NCI-H524 treated with DMSO at 0.1 percent for 48 hours (cell line): Measurements from ENCODE around the gene TGFB1.
"Not testable (repeated sequence)": the region's sequence is repeated elsewhere in the genome, so short reads cannot be mapped to it uniquely, and the experiment has no call there.

Experiments
- DNase-seq: peaks from one replicate; lab custom pipeline; 2025; lab: John Stamatoyannopoulos, UW

Gene TGFB1

DNA sequence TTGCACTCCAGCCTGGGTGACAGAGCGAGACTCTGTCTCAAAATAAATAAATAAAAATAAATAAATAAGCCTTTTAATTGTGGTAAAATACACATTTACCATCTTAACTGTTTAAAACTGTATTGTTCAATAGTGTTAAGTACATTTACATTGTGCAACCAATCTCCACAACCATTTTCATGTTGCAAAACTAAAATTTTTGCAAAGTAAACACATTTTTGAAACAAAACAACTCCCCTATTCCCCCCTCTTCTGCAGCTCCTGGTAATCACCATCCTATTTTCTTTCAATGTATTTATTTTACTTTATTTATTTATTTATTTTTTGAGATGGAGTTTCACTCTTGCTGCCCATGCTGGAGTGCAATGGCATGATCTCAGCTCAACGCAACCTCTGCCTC, 16.0 kb upstream of the TGFB1 start:
- no peak for DNase-seq

- DNase-seq, result no peak
Measured at GRCh38 chr19:41367848-41368301, 14.2 kb upstream of the TGFB1 start.

GRCh38 chr19:41366089-41366488, 12.4 kb upstream of the TGFB1 start:
- DNase-seq, result no peak

DNA sequence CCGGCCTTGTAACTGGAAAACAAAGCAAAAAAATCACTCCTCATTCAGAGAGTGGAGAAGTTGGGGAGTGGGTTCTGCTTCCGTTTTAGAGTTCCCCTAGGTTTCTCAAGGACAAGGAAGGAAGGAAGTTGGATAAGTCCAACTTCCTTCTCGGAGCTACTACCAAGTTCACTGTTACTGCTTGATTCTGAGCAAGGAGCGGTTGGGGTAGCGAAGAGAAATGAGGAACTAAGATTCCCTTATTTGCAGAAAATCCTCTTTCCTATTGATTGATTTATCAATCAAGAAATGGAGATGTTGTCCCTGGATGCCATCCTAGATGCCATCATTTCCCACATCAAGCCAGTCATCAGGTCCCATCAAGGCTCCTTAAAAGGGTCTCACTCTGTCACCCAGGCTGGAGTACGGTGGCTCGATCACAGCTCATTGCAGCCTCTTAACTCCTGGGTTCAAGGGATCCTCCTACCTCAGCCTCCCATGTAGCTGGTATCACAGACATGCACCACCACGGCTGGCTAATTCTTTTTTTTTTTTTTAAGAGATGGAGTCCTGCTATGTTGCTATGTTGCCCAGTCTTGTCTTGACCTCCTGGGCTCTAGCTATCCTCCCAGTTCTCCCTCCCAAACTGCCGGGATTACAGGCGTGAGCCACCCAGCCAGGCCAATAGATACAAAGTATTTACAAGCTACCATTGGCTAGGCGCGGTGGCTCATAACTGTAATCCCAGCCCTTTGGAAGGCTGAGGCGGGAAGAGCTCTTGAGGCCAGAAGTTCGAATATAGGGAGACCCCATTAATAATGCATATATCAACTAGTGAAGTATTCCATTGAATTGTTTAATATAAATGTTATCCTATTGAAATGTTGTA, 11.0 kb upstream of the TGFB1 start:
- no peak for DNase-seq

DNA sequence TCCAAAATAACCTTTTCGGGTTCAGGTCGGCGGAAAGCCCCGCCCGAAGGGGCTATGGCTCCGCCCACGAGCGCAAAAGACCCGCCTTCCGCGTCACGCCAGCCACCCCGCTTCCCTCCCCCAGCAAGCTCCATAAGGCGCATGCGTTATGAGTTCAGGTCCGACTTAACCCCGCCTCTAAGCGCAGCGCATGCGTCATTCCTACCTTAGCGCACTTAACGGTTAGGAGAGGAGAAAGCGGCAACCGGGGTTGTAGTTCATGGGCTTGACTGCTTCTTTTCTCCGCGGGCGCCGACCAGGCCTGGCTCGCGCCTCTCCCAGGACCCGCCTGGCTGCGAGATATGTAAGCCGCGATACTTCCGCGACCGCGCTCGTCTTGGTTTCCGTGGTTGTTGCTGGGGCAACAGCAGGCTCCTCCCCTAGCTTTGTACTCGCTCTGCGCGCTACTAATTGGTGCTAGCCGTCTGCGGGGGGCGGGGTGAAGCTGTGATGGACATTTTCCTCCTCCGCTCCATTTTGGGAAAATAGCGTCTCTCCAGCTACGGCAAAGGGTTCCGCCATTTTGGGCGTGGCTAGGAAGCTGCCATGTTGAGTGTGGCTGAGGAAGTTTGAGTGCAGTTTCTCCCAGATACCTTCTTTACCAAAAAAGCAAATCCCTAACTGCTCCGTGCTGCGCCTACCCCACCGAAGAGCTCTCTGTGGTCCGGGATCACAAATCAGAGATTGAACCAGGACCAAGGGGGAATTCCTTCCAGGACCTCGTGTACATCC, 10.2 kb upstream of the TGFB1 start, which contains the start of gene B9D2:
Gene B9D2 (minus strand): TSS at position 397 of the 771 bp plus-strand sequence. CDS start 630 bp downstream, outside the sequence.
- DNase-seq, result peak; percentile 89

DNA sequence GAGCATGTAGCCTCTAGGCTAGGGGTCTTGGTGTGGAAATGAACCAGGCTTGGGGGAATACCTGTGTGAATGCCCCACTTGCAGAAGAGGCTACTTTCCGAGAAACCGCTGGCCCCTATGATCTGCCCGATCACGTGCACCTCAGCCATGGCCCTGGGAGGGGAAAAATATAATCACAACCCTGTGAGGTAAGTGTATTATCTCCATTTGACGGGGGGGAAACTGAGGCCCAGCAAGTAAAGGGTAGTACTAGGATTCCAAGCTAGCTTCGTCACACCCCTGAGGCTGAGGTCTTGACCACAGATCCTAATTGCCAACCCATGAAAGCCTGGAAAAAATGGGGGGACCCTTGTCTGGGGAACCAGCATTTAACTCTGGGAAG, 9.6 kb upstream of the TGFB1 start:
- DNase-seq, result no peak

GRCh38 chr19:41362143-41362847, 8.6 kb upstream of the TGFB1 start:
- DNase-seq, result no peak

DNA sequence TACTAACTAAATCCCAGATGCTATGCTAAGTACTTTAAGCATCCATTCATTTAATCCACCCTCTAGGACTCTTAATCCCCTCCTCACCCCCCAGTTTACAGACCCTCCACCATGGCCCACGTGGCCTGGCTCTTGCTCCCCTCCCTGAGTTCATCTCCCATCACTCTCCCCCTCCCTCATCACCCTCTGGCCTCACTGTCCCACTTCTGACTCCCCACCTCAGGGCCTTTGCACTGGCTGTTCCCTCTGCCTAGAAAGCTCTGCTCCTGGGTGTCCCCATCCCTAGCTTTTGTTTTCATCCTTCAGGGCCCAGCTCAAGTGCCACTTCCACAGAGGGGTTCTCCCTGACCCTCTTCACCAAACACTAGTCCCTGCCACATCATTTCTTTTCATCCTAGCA, 6.0 kb upstream of the TGFB1 start:
- DNase-seq, result peak; percentile 39

GRCh38 chr19:41357746-41358145, 4.0 kb upstream of the TGFB1 start:
- no peak for DNase-seq

DNA sequence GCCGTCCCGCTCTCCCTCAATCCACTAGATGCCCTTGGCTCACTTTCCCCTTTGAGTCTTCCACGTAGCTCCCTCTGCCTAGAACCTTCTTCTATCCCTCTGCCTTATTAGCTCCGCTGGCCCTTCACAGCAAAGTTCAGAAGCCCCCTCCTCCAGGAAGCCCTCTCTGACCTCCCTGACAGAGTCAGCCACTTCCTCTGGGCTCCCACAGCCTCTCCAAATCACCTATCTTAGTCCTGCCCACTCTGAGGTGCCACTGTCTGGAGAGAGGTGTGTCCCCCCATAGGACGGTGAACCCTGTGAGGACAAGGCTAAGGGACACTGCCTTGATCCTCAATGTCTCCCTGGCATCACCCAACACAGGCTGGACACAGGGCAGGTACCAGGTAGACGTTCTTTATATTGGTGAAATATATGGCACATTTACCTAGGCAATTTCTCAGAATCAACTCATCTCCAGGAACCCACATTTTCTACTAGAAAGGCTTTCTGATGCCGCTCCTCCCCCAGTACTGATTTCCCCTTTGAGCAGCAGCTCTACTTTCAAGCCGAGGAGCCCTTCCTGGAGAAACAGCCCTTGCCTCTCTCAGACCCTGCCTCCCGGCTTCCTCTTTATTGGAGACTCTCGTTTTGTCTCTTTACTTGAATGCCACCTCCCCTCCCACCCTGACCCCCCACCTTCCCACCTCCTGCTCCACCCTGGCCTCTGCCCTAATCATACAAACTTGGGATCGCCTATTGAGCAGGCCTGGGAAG, 3.4 kb upstream of the TGFB1 start:
- DNase-seq, result no peak

DNA sequence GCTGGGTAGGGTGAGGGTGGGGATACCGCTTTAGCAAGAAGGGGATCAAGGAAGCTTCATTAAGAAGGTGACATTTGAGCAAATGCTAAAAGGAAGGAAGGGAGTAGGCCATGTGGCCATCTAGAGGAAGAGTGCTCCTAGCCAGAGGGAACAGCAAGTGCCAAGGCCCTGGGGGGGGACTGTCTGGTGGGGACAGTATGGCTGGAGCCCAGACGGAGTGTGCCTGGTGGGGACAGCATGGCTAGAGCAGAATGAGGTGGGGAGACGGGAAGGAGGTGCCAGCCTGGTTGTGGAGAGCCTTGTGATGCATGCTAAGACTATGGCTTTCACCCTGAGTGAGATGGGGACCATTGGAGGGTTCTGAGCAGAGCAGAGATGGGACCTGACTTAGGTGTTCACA, 2.1 kb upstream of the TGFB1 start:
- no peak for DNase-seq

DNA sequence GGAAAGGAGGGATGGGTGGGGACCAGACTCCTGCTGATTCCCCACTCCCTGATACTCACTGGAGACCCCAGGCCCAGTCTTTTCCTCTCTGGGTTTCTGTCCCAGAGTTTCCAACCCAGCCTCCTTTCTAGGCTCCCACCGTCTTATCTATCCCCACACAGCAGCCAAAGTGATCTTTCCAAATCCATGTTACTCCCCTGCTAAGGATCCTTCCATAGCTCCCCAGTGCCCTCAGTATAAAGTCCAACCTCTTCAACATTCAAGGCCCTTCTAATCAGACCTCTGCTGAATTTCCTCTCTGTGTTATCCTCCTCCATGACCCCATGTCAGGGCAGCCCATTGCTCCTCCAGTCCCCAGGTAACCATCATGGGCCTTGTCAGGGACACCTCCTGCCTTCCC, 1.3 kb upstream of the TGFB1 start:
- no peak for DNase-seq

GRCh38 chr19:41354343-41354953, 726 bp upstream of the TGFB1 start:
- DNase-seq, result no peak

- DNase-seq, result no peak
Measured at GRCh38 chr19:41352609-41353465, 885 bp downstream of the TGFB1 start.

DNA sequence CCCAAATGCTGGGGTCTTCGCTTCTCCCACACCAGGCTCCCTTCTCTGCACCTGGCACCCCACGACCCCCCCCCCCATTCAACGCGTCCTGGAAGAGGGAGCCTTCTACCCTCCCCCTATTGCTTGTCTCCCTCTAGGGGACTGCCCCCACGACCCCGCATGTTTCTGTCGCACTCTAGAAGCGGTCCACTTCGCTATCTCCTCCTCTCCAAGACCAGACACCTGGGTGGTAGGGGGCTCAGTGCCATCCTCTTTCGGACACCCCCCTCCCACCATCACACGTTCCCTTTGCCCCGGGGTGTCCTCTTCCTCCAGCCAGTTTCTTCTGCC, 1.5 kb downstream of the TGFB1 start:
- no peak for DNase-seq

- no peak for DNase-seq
Measured at GRCh38 chr19:41351339-41352245, 2.1 kb downstream of the TGFB1 start.

DNA sequence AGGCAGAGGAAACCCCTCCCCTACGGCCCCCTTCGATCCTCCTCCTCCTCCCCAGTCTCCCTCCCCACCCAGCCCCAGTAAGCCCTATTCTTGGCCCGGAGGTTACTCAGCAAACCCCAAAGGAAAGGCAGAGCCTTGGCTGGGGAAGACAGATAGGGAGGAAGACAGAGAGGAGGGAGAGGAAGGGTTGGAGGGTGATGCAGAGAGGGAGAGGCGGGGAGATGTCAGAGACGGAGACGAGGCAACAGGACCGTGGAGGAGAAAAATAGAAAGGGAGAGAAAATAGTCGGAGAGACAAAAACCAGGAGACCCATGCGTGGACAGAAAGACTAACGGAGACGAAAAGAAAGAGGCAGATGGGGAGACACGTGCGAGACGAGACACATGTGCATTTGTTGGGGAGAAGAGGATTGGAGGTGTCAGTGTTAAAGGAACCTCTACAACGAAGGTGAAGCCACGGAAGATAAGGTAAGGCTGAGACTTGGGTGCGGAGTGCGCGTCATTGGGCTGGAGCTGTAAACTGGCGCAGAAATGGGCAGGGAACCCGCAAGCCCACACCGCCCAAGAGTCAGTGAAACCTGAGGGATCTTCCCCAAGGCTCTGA, 2.9 kb downstream of the TGFB1 start:
- no peak for DNase-seq

GRCh38 chr19:41346916-41347315, 6.8 kb downstream of the TGFB1 start:
- DNase-seq, result not testable (repeated sequence)

GRCh38 chr19:41344162-41344561, 9.6 kb downstream of the TGFB1 start:
- DNase-seq, result no peak
